GM18507 (cell line): Measurements from ENCODE around the gene CFL1.
"Not testable (repeated sequence)": the region's sequence is repeated elsewhere in the genome, so short reads cannot be mapped to it uniquely, and the experiment has no call there.

Source experiments
- DNase-seq: peaks from one replicate; pipeline ENCODE4 v3.0.0; 2011; ENCODE audit warnings: low read depth; ENCODE audit not compliant: insufficient read length; ENCODE audit errors: extremely low spot score
- FAIRE-seq: peaks from 2 replicates; lab custom pipeline; 2011; peaks lifted over from hg19 to GRCh38; lab: Jason Lieb, UNC

Gene CFL1

DNA sequence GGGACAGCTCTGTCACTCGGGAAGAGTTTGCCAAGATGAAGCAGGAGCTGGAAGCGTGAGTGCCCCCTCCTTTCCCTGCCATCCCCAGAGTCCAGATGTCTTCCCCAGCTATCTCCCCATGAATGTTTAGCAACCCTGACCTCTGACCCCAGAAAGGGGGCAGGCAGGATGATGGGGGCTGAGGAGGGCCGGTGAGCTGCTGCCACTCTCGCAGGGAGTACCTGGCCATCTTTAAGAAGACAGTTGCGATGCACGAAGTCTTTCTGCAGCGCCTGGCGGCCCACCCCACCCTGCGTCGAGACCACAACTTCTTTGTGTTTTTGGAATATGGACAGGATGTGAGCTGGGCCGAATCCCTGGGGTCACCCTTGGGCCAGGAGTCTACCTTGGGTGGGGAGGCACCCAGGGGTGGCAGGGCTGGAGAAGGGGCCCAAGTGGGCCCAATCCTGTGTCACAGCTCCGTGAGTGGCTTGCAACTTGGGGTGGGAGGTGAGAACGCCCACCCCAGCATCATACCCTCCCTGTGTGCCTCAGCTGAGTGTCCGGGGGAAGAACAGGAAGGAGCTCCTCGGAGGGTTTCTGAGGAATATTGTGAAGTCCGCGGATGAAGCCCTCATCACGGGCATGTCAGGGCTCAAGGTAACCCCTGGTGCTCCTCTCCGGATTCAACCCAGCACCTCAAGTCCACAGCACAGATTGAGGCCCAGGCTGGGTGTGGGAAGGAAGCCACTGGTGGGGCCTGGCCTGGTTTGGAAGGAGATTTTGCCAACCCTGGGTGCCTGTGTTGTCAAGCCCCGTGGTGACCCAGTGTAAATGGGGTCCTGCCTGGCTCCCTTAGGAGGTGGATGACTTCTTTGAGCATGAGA is 7.5 kb downstream of the CFL1 start:
- DNase-seq (no peak), FAIRE-seq (no peak)

DNA sequence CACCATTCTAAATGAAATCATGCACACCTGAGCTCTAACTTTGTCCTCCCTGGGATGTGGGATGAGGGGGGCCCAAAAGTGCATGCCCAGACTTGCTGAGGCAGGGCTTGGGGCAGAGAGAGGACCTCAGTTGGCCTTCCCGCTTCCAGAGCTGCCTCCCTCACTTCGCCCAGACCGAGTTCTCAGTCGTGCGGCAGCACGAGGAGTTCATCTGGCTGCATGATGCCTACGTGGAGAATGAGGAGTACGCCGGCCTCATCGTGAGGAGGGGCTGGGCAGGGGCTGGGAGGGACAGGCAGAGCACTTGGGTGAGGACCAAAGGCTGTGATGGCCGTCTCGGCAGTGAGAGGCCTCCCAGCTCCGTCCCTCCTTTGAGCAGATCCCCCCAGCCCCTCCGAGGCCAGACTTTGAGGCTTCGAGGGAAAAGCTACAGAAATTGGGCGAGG is 8.2 kb downstream of the CFL1 start:
- DNase-seq = no peak
- no peak for FAIRE-seq

DNA sequence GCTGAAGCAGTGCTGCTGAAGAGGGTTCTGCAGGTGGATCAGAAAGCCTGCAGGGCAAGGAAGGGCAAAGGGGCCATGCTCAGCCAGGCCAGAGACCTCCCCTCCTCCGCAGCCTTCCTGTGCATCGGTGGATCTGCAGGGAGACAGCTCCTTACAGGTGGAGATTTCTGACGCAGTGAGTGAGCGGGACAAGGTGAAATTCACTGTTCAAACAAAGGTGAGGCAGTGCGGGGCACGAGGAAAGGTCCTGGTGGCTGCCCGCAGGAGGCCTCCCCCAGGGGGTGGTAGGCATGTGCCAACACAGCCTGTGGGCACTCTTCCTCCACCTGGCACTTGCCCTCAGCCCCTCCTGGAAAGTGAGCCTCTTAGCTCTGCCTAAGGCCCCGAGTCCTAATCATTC is 8.6 kb downstream of the CFL1 start:
- FAIRE-seq (no peak), DNase-seq (no peak)

DNA sequence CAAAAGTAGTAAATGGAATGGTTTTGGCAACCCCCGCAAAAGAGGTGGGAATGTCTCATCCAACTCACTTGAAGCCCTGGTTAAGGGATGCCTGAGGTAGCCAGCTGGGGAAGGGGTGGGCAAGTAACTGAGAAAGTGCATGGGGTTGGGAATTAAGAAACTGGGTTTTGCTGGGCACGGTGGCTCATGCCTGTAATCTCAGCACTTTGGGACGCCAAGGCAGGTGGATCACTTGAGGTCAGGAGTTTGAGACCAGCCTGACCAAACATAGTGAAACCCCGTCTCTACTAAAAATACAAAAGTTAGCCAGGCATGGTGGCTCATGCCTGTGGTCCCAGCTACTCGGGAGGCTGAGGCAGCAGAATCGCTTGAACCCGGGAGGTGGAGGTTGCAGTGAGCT is 9.3 kb downstream of the CFL1 start:
- DNase-seq, FAIRE-seq: not testable (repeated sequence)

DNA sequence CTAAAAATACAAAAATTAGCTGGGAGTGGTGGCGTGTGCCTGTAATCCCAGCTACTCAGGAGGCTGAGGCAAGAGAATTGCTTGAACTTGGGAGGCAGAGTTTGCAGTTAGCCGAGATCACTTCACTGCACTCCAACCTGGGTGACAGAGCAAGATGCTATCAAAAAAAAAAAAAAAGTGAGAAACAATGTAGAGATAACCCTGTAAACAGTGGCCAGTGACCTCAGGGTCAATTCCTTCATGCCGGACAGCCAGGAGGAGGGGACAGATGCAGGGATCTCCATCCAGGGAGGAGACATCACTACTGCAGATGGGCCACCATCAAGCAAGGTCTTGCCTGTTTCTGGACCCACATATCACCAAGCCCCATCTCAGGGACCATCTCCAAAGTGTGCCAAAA is 10.2 kb downstream of the CFL1 start:
- no peak for FAIRE-seq
- no peak for DNase-seq

DNA sequence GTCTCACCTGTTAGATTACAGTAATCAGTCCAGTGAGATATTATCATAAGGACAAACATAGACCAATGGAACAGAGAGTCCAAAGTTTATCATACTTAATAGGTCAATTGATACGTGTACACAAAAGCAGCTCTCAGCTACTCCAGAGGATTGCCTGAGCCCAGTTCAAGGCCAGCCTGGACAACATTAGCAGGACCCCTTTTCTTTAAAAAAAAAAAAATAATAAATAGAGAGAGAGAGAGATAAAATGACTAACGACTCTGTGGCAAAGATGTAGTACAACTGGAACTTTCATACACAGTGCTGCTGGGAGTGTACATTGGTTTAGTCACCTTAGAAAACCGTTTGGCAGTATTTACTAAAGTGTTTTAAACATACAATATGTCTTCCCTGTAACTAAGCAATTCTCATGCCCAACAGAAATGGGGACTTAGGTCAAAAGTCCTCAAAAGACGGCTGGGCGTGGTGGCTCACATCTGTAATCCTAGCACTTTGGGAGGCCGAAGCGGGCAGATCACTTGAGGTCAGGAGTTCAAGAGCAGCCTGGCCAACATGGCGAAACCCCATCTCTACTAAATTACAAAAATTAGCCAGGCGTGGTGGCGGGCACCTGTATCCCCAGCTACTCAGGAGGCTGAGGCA is 13.6 kb downstream of the CFL1 start:
- no peak for DNase-seq

DNA sequence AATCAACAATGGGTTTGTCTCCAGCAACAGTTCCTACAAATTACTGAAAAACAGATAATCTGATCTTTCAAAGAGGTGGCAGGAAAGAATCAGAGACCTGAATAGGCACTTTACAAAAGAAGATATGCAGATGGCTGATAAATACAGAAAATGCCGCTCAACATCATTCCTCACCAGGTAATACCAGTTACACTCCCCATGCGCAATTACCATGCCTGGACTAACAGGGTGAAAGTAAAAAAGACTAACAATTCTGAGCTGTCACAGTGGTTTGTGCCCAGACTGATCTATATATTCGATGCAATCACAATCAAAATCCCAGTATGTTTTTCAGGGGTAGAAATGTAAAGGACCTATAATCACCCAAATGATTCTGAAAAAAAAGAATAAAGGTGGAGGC is 14.2 kb downstream of the CFL1 start:
- FAIRE-seq = no peak
- DNase-seq = no peak

More for the DNA sequence above, 13.6 kb downstream of the CFL1 start:
- FAIRE-seq = no peak

DNA sequence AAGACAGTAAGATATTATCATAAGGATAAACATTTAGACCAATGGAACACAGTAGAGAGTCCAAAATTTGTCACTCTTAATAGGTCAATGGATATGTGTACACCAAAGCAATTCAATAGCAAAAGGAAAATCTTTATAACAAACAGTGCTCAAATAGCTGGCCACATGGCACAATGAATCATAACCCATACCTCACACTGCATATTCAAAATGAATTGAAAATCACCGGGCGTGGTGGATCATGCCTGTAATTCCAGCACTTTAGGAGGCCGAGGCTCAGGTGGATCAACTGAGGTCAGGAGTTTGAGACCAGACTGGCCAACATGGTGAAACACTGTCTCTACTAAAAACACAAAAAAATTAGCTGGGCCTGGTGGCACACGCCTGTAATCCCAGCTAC is 15.8 kb downstream of the CFL1 start:
- FAIRE-seq = no peak
- DNase-seq = no peak

DNA sequence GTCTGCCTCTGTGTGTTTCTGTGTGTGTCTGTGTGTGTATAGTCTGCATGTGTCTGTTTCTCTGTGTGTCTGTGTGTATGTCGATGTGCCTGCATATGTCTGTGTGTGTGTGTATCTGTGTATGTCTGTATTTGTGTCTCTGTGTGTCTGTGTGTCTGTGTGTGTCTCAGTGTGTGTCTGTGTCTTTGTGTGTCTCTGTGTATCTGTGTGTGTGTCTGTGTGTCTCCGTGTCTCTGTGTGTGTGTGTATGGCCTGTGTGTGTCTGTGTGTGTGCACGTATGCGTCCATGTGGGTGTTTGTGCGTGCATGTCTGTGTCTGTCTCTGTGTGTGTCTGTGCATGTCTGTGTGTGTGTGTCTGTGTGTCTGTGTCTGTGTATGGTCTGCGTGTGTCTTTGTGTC is 23.8 kb downstream of the CFL1 start:
- no peak for FAIRE-seq
- DNase-seq = no peak

DNA sequence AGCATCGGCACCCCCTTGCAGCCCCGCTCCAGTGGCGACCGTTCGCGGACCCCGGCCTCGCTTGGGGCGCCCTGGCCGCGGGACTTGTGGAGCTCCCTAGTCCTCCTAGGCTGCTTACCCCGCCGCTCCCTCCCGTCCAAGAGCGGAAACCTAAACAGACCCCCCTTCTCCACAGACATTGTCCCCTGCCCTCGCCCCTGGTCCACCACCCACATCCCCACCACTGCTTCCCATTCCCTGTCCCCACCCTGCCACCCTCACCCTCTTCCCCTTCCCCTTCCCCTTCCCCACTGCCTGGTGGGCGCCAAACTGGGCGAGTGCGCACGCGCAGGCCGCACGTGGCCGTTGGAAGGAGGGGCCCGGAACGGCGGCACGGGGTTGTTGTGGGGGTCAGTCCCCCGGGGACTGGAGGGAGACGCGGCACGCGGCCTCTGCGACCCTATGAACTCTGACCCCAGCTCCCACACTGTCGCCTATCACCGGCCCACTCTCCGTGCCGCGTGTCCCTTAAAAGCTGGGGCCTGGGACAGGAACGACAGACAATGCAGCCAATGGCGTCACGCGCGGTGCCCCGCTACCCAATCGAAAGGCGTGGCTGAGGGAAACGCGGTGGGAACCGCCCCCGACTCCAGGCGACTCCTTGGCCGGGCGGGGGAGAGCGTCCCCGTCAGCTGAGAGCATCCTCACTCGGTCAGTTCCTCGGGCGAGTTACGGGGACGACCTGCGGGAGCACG is 24.5 kb downstream of the CFL1 start, which contains the start of gene SNX32:
SNX32 (plus strand) TSS at position 667 of the 734 bp plus-strand sequence. CDS start 103 bp downstream, outside the sequence.
- DNase-seq = peak; percentile 99
- peak; percentile 98 for FAIRE-seq

DNA sequence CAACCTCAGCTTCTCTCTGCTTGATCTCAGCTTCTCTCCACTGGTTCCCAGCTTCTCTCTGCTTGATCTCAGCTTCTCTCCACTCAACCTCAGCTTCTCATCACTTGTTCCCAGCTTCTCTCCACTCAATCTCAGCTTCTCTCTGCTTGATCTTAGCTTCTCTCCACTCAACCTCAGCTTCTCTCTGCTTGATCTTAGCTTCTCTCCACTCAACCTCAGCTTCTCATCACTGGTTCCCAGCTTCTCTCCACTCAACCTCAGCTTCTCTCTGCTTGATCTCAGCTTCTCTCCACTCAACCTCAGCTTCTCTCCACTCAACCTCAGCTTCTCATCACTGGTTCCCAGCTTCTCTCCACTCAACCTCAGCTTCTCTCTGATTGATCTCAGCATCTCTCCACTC is 25.7 kb downstream of the CFL1 start:
- not testable (repeated sequence) for DNase-seq, FAIRE-seq

DNA sequence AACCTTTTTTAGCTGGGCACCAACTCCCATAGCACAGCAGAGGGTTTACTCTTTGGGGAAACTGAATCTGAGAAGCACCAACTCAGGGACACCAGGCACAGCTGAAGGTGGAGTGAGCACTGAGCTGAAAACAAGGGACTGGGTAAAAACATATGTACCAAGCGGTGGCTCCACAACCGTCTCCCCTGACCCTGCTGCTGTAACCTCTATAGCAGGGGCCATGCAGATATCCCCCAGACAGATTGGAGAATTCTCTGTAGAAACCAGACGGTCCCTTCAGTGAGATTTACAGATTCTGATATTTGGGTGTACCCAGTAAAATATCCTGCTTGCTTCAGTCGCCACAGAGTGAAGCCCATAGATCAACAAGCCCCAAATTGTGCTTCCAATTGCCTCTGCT is 28.5 kb downstream of the CFL1 start:
- no peak for FAIRE-seq

DNA sequence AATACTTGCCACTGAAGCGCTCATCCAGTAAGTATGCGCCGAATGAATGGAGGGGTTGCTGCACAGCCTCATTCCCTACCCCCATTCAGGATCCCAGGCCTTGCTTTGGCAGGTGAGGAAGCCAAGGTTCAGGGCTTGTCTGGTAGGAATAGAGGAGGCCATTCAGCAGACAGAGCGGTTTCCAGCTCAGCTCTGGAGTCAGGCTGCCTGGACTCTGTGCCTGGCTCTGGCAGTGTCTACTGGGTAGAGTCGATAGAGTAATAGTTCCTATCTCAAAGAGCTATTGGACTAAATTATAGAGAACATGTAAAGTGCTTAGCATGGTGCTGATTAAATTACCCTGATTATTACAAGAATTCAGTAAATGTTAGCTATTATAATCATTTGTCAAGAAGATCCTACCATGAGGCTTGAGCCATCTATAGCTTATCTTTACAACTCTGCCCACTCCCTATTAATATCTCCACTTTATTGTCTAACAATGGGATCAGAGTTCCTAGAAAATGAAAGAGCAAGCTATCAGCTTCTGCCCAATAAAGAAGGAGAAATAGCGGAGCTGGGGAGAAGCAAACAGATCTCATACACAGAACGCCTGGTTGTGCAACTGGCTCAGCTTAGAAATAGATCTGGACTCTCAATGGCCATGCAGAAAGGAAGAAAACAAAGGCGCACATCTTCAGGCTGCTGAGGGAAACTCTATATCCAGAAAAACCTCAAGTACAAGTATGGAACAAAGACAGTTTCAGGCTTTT is 30.8 kb downstream of the CFL1 start:
- no peak for FAIRE-seq
- no peak for DNase-seq

More for the DNA sequence above, 28.5 kb downstream of the CFL1 start:
- no peak for DNase-seq

DNA sequence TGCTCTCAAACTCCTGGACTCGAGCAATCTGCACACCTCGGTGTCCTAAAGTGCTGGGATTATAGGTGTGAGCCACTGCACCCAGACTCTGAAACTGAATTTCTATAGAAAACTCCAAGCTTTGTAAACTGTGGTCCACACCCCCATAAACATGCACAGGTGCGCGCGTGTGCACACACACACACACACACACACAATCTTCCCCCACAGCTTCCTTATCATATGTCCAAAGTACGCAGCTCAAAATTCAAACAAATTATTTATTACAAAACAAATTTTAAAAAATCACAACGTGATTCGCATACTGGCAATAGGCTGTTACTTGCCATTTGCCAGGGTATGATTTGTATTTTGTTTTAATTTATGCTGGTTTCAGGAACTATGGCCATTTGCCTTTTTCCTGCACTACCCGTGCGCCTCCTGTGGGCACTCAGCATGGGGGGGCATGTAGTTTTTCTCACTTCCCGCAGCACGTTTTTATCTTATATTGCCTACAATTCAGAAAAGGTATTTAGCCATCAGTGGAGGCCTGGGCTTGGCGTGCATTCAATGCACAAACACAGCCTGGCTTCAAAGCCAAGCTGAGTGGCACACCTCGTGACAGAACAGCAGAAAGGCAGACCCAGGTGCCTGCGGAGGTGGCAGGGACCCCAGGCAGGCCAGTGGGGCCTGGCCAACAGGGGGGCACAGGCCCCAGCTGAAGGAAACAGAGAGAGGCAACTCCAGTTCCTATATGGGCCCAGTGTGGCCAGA is 35.0 kb downstream of the CFL1 start:
- FAIRE-seq (no peak), DNase-seq (no peak)

DNA sequence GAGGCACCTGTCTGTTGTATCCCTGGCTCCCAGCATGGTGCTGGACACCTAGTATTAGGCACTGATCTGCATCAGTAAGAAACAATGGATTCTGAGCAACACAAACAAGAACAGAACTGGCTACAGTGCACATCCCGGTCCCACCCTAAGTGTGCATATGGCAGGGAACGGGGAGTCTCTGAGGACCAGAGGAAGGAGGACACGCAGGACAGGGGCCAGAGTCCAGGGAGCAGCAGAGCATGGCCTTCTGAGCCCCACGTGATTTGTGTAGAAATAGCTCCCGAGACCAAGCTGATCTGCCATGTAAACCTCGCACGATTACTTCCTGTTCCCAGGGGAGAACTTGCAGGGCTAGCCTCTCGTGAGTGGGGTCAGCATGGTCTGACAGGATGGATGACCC is 36.9 kb downstream of the CFL1 start:
- no peak for FAIRE-seq

DNA sequence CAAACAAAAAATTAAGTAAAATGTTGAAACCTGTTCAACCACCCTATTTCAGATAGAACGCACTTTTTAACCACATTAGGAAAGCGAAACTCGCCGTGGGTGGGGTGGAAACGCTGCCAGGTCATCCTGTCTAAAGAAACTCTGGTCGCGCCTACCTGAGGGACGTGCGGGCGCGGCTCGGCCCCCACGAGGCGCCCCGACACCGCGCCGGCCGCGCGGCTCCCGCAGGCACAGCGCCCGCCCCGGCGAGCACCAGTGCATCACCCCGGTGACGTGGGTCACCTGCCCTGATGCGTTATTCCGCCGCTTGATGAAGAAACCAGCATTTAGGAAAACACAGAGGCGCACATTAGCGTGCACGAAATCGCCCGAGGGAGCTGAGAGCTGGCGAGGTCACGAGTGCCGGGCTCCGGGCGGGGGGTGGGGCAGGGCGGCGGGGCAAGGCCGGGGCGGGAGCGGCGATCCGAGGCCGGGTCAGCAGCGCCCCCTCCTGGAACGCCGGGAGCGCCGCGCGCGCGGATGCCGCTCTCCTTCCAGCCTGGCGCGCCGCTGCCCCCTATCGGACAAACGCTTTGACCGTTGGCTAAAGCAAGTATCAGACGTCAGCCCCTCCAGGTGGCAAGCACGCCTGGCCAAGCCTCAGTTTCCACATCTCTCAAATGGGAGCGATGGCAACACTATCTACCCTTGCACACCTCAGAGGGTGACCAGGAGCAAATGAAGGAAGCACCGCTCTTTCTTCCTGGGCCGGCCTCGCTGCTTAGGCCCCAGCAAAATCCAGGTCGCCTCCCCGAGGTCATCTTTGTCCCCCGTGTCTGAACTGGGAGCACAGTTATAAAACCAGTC is 39.9 kb downstream of the CFL1 start:
- peak; percentile 91 for DNase-seq
- FAIRE-seq = peak; percentile 80

More for the DNA sequence above, 36.9 kb downstream of the CFL1 start:
- no peak for DNase-seq

DNA sequence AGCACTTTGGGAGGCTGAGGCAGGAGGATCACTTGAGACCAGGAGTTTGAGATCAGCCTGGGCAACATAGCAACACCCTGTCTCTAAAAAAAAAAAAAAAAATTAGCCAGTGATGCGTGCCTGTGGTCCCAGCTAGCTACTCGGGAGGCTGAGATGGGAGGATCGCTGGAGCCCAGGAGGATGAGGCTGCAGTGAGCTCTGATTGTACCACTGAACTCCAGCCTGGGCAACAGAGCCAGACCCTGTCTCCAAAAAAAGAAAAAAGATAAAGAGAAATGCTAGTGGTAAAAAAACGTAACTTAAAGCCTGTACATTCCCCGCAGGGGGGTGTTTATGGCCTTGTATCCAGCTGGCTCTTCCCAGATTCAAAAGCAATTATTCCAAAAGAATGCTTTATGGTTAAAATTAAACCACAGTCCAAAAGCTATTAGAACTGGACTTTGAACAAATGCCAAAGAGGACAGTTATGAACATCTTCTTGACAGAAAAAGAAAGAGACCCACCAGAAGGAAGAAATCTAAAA is 40.6 kb downstream of the CFL1 start:
- FAIRE-seq = no peak

DNA sequence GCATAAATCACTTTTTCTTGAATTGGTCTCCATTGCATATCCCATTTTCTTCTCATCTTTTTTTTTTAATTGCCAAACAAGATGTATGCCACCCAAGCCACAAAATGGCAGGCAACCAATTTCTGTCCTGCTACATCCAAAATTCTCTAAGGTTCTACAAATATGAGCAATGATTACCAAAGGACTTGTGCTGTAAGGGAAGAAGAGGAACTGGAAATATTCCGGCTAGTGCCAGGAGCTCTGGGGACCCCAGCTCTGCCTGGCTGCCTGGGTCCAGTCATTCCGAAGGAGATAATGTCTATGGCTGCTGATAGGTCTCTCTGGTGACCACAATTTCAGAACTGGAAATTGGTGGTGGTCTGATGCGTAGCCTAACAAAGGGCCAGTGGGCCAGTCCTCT is 41.3 kb downstream of the CFL1 start:
- DNase-seq = no peak
- no peak for FAIRE-seq

More for the DNA sequence above, 40.6 kb downstream of the CFL1 start:
- no peak for DNase-seq
